GM18951 (cell line): Measurements from ENCODE around the gene AHCTF1.

Source experiments
- POLR2A ChIP-seq: IDR thresholded peaks from 4 replicates; pipeline ENCODE4 v1.6.1; 2011; ENCODE audit warnings: mild to moderate bottlenecking; ENCODE audit not compliant: insufficient read length, insufficient read depth; ENCODE audit errors: extremely low read depth
- in situ Hi-C: fragments of 300-500 bp; cut with MboI; formaldehyde crosslinking; loops from one replicate; pipeline ENCODE4 v1.12.0; 2022; ENCODE audit warnings: low sequenced_read_pairs, mixed read lengths, inconsistent platforms; ENCODE audit not compliant: unreplicated experiment

AHCTF1 gene

GRCh38 chr1:246931549-246932365 is at the start of gene AHCTF1:
Gene AHCTF1, minus strand, starts transcription at chr1:246931948. Its CDS starts 13,578 bp downstream, at chr1:246918370.
- peak; percentile 96 for TF ChIP-seq POLR2A
- in situ Hi-C loops = no loop called here

GRCh38 chr1:246978785-246979184 is 47.0 kb upstream of the AHCTF1 start:
- no peak for TF ChIP-seq POLR2A
- in situ Hi-C loops = no loop called here

GRCh38 chr1:246978281-246978680 is 46.5 kb upstream of the AHCTF1 start:
- in situ Hi-C loops = no loop called here
- no peak for TF ChIP-seq POLR2A

- in situ Hi-C loops = no loop called here
These were observed 40.2 kb upstream of the AHCTF1 start for GRCh38 chr1:246971969-246972368.

GRCh38 chr1:246971090-246971721 is 39.5 kb upstream of the AHCTF1 start:
- no peak for TF ChIP-seq POLR2A
- in situ Hi-C loops = no loop called here

More at GRCh38 chr1:246971969-246972368, 40.2 kb upstream of the AHCTF1 start:
- TF ChIP-seq POLR2A = no peak

GRCh38 chr1:246969621-246970020 is 37.9 kb upstream of the AHCTF1 start:
- TF ChIP-seq POLR2A = no peak

GRCh38 chr1:246966502-246966901 is 34.8 kb upstream of the AHCTF1 start:
- in situ Hi-C loops = no loop called here
- TF ChIP-seq POLR2A = no peak

More at GRCh38 chr1:246969621-246970020, 37.9 kb upstream of the AHCTF1 start:
- in situ Hi-C loops = no loop called here

- in situ Hi-C loops = no loop called here
These were observed 28.4 kb upstream of the AHCTF1 start for GRCh38 chr1:246959944-246960693.

GRCh38 chr1:246954126-246954525 is 22.4 kb upstream of the AHCTF1 start:
- no peak for TF ChIP-seq POLR2A
- in situ Hi-C loops = no loop called here

More at GRCh38 chr1:246959944-246960693, 28.4 kb upstream of the AHCTF1 start:
- TF ChIP-seq POLR2A = no peak

GRCh38 chr1:246951413-246951812 is 19.7 kb upstream of the AHCTF1 start:
- no peak for TF ChIP-seq POLR2A
- in situ Hi-C loops = no loop called here

- in situ Hi-C loops = no loop called here
- no peak for TF ChIP-seq POLR2A
These were observed 18.2 kb upstream of the AHCTF1 start for GRCh38 chr1:246949956-246950355.

GRCh38 chr1:246947255-246947654 is 15.5 kb upstream of the AHCTF1 start:
- in situ Hi-C loops = no loop called here

GRCh38 chr1:246946366-246946765 is 14.6 kb upstream of the AHCTF1 start:
- no peak for TF ChIP-seq POLR2A
- in situ Hi-C loops = no loop called here

More at GRCh38 chr1:246947255-246947654, 15.5 kb upstream of the AHCTF1 start:
- TF ChIP-seq POLR2A = no peak

GRCh38 chr1:246934765-246935164 is 3.0 kb upstream of the AHCTF1 start:
- no peak for TF ChIP-seq POLR2A
- in situ Hi-C loops = no loop called here

GRCh38 chr1:246933893-246934292 is 2.1 kb upstream of the AHCTF1 start:
- TF ChIP-seq POLR2A = no peak
- in situ Hi-C loops = no loop called here
